Measurements from ENCODE around the gene OTX2. TPM values are rescaled to one million over a fixed set of nuclear protein-coding genes. Genes with fewer than 3 reads are reported as not detected.

OTX2 gene
- total RNA-seq, 1 experiment from 2014 or later: 30.1 TPM

DNA sequence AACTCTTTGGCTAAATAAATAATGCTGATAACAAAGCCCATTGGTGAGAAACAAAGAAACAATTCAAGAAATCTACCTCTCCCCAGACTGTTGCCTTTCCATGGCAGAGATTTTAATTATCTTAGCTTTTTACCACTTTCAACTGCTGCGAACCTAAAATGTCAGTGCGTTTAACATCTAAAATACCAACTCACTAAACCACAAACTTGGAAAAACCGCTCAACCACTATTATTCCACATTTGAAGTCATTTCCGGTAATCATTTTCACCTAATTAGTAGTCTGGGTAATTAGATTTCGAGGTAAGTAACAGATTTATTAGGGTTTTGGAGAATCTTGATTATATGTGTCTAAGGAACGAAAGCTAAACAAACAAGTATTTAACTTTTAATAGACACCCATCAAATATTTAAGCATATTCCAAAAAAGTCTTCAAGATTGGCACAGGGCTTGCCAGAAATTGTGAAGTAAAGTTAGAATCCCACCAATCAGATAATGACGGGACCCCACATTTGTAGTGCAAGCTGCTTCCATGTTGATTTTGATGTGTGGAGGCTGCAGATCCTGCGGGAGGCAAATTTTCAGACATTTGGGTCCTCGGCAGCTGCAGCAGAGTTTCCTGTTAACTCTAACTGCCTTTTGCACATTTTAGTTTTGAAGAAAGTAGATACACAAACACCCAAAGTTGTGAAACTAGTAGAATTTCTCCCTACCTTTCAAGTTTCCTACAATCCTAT, 4.1 kb downstream of the OTX2 start:
- peak overlapping the region; percentile 98 for H3K27ac Mint-ChIP-seq
- CTCF ChIA-PET: interaction anchor here (0.6 to 2.7 kb wide), 8 partner anchors 42 to 247 kb away, joined by 3 to 12 read pairs (median 3); no protein-coding TSS in a partner anchor
- peaks cover 76% of the 10 kb centered on the region for H3K27me3 Mint-ChIP-seq (ENCODE audit: low read depth)
- H3K4me1 Mint-ChIP-seq: peaks cover 71% of the 10 kb centered on the region
- H3K9me3 Mint-ChIP-seq: no peaks in the 10 kb centered on the region
- H3K36me3 Mint-ChIP-seq: peaks cover 31% of the 10 kb centered on the region
- POLR2A ChIA-PET: interaction anchor here (0.8 to 2.7 kb wide), 4 partner anchors 11 to 62 kb away, joined by 3 to 10 read pairs (median 3); no protein-coding TSS in a partner anchor
- H3K4me3 Mint-ChIP-seq: peak overlapping the region; percentile 94
- TF ChIP-seq, protein P1, sequence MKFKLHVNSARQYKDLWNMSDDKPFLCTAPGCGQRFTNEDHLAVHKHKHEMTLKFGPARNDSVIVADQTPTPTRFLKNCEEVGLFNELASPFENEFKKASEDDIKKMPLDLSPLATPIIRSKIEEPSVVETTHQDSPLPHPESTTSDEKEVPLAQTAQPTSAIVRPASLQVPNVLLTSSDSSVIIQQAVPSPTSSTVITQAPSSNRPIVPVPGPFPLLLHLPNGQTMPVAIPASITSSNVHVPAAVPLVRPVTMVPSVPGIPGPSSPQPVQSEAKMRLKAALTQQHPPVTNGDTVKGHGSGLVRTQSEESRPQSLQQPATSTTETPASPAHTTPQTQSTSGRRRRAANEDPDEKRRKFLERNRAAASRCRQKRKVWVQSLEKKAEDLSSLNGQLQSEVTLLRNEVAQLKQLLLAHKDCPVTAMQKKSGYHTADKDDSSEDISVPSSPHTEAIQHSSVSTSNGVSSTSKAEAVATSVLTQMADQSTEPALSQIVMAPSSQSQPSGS (CRISPR knock-in tag; IDR thresholded peaks at IDR 0.05; ENCODE audit: borderline replicate concordance, low read depth): no peak
- TF ChIP-seq, protein P2, sequence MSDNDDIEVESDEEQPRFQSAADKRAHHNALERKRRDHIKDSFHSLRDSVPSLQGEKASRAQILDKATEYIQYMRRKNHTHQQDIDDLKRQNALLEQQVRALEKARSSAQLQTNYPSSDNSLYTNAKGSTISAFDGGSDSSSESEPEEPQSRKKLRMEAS (CRISPR knock-in tag; IDR thresholded peaks at IDR 0.05): no peak
- TF ChIP-seq ZNF219 (CRISPR knock-in tag; IDR thresholded peaks at IDR 0.05; ENCODE audit: borderline replicate concordance): no peak
- no peak for TF ChIP-seq ZNF423 (CRISPR knock-in tag; IDR thresholded peaks at IDR 0.05)
- TF ChIP-seq ELF4 (CRISPR knock-in tag; IDR thresholded peaks at IDR 0.05; ENCODE audit: low read depth): no peak
- no peak for TF ChIP-seq NR3C1 (CRISPR knock-in tag; conservative IDR thresholded peaks at IDR 0.05; ENCODE audit: low read depth)
- no peak for TF ChIP-seq ZNF263 (CRISPR knock-in tag; IDR thresholded peaks at IDR 0.05; ENCODE audit: low read depth)
- TF ChIP-seq ATF1 (CRISPR knock-in tag; IDR thresholded peaks at IDR 0.05): no peak
- no peak for TF ChIP-seq NR1H2 (CRISPR knock-in tag; IDR thresholded peaks at IDR 0.05)
- no peak for TF ChIP-seq FOXJ3 (CRISPR knock-in tag; IDR thresholded peaks at IDR 0.05; ENCODE audit: borderline replicate concordance)
- no peak for TF ChIP-seq PRRX2 (CRISPR knock-in tag; IDR thresholded peaks at IDR 0.05)
- TF ChIP-seq, protein P3, sequence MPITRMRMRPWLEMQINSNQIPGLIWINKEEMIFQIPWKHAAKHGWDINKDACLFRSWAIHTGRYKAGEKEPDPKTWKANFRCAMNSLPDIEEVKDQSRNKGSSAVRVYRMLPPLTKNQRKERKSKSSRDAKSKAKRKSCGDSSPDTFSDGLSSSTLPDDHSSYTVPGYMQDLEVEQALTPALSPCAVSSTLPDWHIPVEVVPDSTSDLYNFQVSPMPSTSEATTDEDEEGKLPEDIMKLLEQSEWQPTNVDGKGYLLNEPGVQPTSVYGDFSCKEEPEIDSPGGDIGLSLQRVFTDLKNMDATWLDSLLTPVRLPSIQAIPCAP (CRISPR knock-in tag; IDR thresholded peaks at IDR 0.05): no peak
- no peak for TF ChIP-seq NFATC4 (CRISPR knock-in tag; IDR thresholded peaks at IDR 0.05)
- TF ChIP-seq ZBTB21 (CRISPR knock-in tag; IDR thresholded peaks at IDR 0.05; ENCODE audit: borderline replicate concordance): no peak
- TF ChIP-seq, protein P4, sequence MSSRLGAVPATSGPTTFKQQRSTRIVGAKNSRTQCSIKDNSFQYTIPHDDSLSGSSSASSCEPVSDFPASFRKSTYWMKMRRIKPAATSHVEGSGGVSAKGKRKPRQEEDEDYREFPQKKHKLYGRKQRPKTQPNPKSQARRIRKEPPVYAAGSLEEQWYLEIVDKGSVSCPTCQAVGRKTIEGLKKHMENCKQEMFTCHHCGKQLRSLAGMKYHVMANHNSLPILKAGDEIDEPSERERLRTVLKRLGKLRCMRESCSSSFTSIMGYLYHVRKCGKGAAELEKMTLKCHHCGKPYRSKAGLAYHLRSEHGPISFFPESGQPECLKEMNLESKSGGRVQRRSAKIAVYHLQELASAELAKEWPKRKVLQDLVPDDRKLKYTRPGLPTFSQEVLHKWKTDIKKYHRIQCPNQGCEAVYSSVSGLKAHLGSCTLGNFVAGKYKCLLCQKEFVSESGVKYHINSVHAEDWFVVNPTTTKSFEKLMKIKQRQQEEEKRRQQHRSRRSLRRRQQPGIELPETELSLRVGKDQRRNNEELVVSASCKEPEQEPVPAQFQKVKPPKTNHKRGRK (CRISPR knock-in tag; IDR thresholded peaks at IDR 0.05; ENCODE audit: borderline replicate concordance): no peak
- ATAC-seq (no peak), DNase-seq (ENCODE audit: low spot score) (no peak)

DNA sequence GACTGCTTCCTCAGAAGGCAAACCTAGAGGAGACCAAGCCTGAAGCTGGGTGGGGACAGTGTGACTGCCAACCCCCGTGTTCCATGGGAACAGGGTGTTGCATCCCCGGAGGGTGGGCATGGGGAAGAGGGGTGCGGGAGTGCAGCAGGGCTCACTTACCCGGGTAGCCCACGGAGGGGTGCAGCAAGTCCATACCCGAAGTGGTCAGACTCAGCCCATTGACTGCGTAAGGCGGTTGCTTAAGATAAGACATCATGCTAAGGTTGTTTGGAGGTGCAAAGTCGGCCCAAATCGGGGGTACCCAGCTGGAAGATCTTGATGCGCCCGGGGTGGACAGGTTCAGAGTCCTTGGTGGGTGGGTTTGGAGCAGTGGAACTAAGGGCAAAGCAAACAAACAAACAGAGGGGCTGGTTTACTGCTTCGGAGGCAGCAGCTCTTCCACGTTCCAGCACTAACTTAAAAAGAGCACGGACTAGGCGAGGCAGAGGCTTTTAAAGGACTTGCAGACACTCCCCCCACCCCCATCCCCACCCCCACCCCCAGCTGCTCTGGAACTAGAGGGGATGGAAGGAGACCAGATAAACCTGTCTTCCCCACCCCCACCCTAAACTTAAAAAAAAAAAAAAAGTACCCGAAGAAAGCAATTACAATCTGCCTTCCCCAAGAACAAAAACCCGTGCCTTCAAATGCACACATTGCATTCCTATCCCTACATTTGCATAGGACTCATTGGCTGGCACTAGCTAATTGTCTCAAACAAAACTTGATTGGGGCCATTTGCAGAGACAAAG, 4.9 kb downstream of the OTX2 start:
- Mint-ChIP-seq H3K36me3 (peaks cover 38% of the 10 kb centered on the region), H3K27ac (peak overlapping the region; percentile 98)
- POLR2A ChIA-PET: interaction anchor here (0.6 to 2.7 kb wide), 5 partner anchors 10 to 114 kb away, joined by 3 to 10 read pairs (median 3); no protein-coding TSS in a partner anchor

More for the DNA sequence above, 4.9 kb downstream of the OTX2 start:
- ATAC-seq (peak; percentile 40), DNase-seq (ENCODE audit: low spot score) (peak; percentile 47)
- Mint-ChIP-seq H3K27me3 (ENCODE audit: low read depth) (peaks cover 76% of the 10 kb centered on the region), H3K4me1 (peaks cover 70% of the 10 kb centered on the region), H3K4me3 (peak overlapping the region; percentile 94), H3K9me3 (no peaks in the 10 kb centered on the region)
- CTCF ChIA-PET: interaction anchor here (0.9 to 2.7 kb wide), 8 partner anchors 10 to 248 kb away, joined by 3 to 12 read pairs (median 3); no protein-coding TSS in a partner anchor
- TF ChIP-seq TEAD1 (CRISPR knock-in tag; IDR thresholded peaks at IDR 0.05): peak; percentile 52; the same call in 1 of the 2 replicates
- TF ChIP-seq KAT7 (CRISPR knock-in tag; IDR thresholded peaks at IDR 0.05; ENCODE audit: borderline replicate concordance): peak; percentile 44; the same call in 1 of the 2 replicates
- no peak for TF ChIP-seq ZNF219 (CRISPR knock-in tag; IDR thresholded peaks at IDR 0.05; ENCODE audit: borderline replicate concordance)
- TF ChIP-seq FOXP1 (CRISPR knock-in tag; IDR thresholded peaks at IDR 0.05; ENCODE audit: borderline replicate concordance): peak; percentile 42; the same call in 1 of the 2 replicates
- TF ChIP-seq CREB1 (CRISPR knock-in tag; IDR thresholded peaks at IDR 0.05): no peak
- TF ChIP-seq NFE2L1 (CRISPR knock-in tag; IDR thresholded peaks at IDR 0.05): peak; percentile 22; the same call in 1 of the 2 replicates
- TF ChIP-seq, protein P5, sequence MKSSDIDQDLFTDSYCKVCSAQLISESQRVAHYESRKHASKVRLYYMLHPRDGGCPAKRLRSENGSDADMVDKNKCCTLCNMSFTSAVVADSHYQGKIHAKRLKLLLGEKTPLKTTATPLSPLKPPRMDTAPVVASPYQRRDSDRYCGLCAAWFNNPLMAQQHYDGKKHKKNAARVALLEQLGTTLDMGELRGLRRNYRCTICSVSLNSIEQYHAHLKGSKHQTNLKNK (CRISPR knock-in tag; IDR thresholded peaks at IDR 0.05): peak; percentile 88; the same call in 1 of the 2 replicates
- TF ChIP-seq, protein P6, sequence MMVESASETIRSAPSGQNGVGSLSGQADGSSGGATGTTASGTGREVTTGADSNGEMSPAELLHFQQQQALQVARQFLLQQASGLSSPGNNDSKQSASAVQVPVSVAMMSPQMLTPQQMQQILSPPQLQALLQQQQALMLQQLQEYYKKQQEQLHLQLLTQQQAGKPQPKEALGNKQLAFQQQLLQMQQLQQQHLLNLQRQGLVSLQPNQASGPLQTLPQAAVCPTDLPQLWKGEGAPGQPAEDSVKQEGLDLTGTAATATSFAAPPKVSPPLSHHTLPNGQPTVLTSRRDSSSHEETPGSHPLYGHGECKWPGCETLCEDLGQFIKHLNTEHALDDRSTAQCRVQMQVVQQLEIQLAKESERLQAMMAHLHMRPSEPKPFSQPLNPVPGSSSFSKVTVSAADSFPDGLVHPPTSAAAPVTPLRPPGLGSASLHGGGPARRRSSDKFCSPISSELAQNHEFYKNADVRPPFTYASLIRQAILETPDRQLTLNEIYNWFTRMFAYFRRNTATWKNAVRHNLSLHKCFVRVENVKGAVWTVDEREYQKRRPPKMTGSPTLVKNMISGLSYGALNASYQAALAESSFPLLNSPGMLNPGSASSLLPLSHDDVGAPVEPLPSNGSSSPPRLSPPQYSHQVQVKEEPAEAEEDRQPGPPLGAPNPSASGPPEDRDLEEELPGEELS (CRISPR knock-in tag; IDR thresholded peaks at IDR 0.05): peak; percentile 57; the same call in 1 of the 2 replicates
- TF ChIP-seq, protein P7, sequence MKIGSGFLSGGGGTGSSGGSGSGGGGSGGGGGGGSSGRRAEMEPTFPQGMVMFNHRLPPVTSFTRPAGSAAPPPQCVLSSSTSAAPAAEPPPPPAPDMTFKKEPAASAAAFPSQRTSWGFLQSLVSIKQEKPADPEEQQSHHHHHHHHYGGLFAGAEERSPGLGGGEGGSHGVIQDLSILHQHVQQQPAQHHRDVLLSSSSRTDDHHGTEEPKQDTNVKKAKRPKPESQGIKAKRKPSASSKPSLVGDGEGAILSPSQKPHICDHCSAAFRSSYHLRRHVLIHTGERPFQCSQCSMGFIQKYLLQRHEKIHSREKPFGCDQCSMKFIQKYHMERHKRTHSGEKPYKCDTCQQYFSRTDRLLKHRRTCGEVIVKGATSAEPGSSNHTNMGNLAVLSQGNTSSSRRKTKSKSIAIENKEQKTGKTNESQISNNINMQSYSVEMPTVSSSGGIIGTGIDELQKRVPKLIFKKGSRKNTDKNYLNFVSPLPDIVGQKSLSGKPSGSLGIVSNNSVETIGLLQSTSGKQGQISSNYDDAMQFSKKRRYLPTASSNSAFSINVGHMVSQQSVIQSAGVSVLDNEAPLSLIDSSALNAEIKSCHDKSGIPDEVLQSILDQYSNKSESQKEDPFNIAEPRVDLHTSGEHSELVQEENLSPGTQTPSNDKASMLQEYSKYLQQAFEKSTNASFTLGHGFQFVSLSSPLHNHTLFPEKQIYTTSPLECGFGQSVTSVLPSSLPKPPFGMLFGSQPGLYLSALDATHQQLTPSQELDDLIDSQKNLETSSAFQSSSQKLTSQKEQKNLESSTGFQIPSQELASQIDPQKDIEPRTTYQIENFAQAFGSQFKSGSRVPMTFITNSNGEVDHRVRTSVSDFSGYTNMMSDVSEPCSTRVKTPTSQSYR (CRISPR knock-in tag; IDR thresholded peaks at IDR 0.05): peak; percentile 56; the same call in 1 of the 2 replicates

Data from WTC11 (cell line).